ENCODE data around the gene MAPK10. TPM values are rescaled to one million over a fixed set of nuclear protein-coding genes. Genes with fewer than 3 reads are reported as not detected.

Gene MAPK10
- total RNA-seq, 1 donor from 2014 or later, result 3.4 TPM

GRCh38 chr4:86159216-86159615, 200.6 kb downstream of the MAPK10 start:
- Histone ChIP-seq H3K36me3 (ENCODE audit: control insufficient read depth, insufficient read depth, low read length) (no peaks in the 10 kb centered on the region), H3K4me3 (ENCODE audit: low read depth, low read length) (no peak overlapping the region), H3K27me3 (ENCODE audit: control insufficient read depth, insufficient read depth, low read length) (no peaks in the 10 kb centered on the region)
- DNase-seq (ENCODE audit: low read depth), result no peak
- no peak for TF ChIP-seq CTCF (IDR thresholded peaks at IDR 0.05; ENCODE audit: insufficient read depth, low read length, severe bottlenecking)
- no peak for FAIRE-seq

- H3K36me3 ChIP-seq (ENCODE audit: control insufficient read depth, insufficient read depth, low read length), result no peaks in the 10 kb centered on the region
- TF ChIP-seq CTCF (IDR thresholded peaks at IDR 0.05; ENCODE audit: insufficient read depth, low read length, severe bottlenecking), result no peak
- no peak overlapping the region for H3K4me3 ChIP-seq (ENCODE audit: low read depth, low read length)
- FAIRE-seq (no peak), DNase-seq (ENCODE audit: low read depth) (no peak)
- no peaks in the 10 kb centered on the region for H3K27me3 ChIP-seq (ENCODE audit: control insufficient read depth, insufficient read depth, low read length)
Measured at GRCh38 chr4:86156531-86156930, 203.3 kb downstream of the MAPK10 start.

GRCh38 chr4:86155766-86156165, 204.1 kb downstream of the MAPK10 start:
- no peak for TF ChIP-seq CTCF (IDR thresholded peaks at IDR 0.05; ENCODE audit: insufficient read depth, low read length, severe bottlenecking)
- no peaks in the 10 kb centered on the region for H3K36me3 ChIP-seq (ENCODE audit: control insufficient read depth, insufficient read depth, low read length)
- no peak overlapping the region for H3K4me3 ChIP-seq (ENCODE audit: low read depth, low read length)
- FAIRE-seq, result no peak
- H3K27me3 ChIP-seq (ENCODE audit: control insufficient read depth, insufficient read depth, low read length), result no peaks in the 10 kb centered on the region
- DNase-seq (ENCODE audit: low read depth), result peak; percentile 39

GRCh38 chr4:86152454-86152853, 207.4 kb downstream of the MAPK10 start:
- Histone ChIP-seq H3K36me3 (ENCODE audit: control insufficient read depth, insufficient read depth, low read length) (no peaks in the 10 kb centered on the region), H3K27me3 (ENCODE audit: control insufficient read depth, insufficient read depth, low read length) (no peaks in the 10 kb centered on the region), H3K4me3 (ENCODE audit: low read depth, low read length) (no peak overlapping the region)
- TF ChIP-seq CTCF (IDR thresholded peaks at IDR 0.05; ENCODE audit: insufficient read depth, low read length, severe bottlenecking), result no peak
- DNase-seq (ENCODE audit: low read depth), result no peak
- no peak for FAIRE-seq

- H3K27me3 ChIP-seq (ENCODE audit: control insufficient read depth, insufficient read depth, low read length), result no peaks in the 10 kb centered on the region
- FAIRE-seq (peak; percentile 28), DNase-seq (ENCODE audit: low read depth) (no peak)
- no peaks in the 10 kb centered on the region for H3K36me3 ChIP-seq (ENCODE audit: control insufficient read depth, insufficient read depth, low read length)
- TF ChIP-seq CTCF (IDR thresholded peaks at IDR 0.05; ENCODE audit: insufficient read depth, low read length, severe bottlenecking), result no peak
- H3K4me3 ChIP-seq (ENCODE audit: low read depth, low read length), result no peak overlapping the region
Measured at GRCh38 chr4:86151196-86151595, 208.7 kb downstream of the MAPK10 start.

- FAIRE-seq (no peak), DNase-seq (ENCODE audit: low read depth) (no peak)
Measured at GRCh38 chr4:86141161-86141560, 218.7 kb downstream of the MAPK10 start.

More at GRCh38 chr4:86141161-86141560, 218.7 kb downstream of the MAPK10 start:
- TF ChIP-seq CTCF (IDR thresholded peaks at IDR 0.05; ENCODE audit: insufficient read depth, low read length, severe bottlenecking), result no peak
- Histone ChIP-seq H3K27me3 (ENCODE audit: control insufficient read depth, insufficient read depth, low read length) (no peaks in the 10 kb centered on the region), H3K4me3 (ENCODE audit: low read depth, low read length) (no peak overlapping the region), H3K36me3 (ENCODE audit: control insufficient read depth, insufficient read depth, low read length) (no peaks in the 10 kb centered on the region)

All from bronchial epithelial cell (primary cell).